Neural progenitor cell (in vitro differentiated cells): ENCODE results near the gene RBKS. TPM values are rescaled to one million over a fixed set of nuclear protein-coding genes. Genes with fewer than 3 reads are reported as not detected.

ENCODE experiments used
- DNase-seq: peaks from one replicate; pipeline ENCODE4 v3.0.0-alpha.2; 2016; ENCODE audit warnings: low spot score
- H2AFZ ChIP-seq: fragments of 200-600 bp; sonication (generic); replicated peaks from 2 replicates; pipeline ENCODE4 v1.6.1; 2016; ENCODE audit warnings: antibody characterized with exemption
- H3F3A ChIP-seq: fragments of 200-600 bp; sonication (generic); 2 replicates; pipeline ENCODE4 v1.6.1; 2016; ENCODE audit warnings: antibody characterized with exemption, low read depth
- H3K27ac ChIP-seq: fragments of 200-600 bp; sonication (generic); 2 replicates; pipeline ENCODE4 v1.5.1; 2016; ENCODE audit warnings: mild to moderate bottlenecking
- H3K27me3 ChIP-seq: fragments of 200-600 bp; sonication (generic); 2 replicates; pipeline ENCODE4 v1.6.1; 2016; ENCODE audit warnings: mild to moderate bottlenecking, moderate library complexity
- H3K36me3 ChIP-seq: fragments of 200-600 bp; sonication (generic); 2 replicates; pipeline ENCODE4 v1.5.1; 2016
- H3K4me1 ChIP-seq: fragments of 200-600 bp; sonication (generic); 2 replicates; pipeline ENCODE4 v1.6.1; 2016; ENCODE audit warnings: mixed run types
- H3K4me2 ChIP-seq: fragments of 200-600 bp; sonication (generic); 2 replicates; pipeline ENCODE4 v1.6.1; 2016
- H3K4me3 ChIP-seq: fragments of 200-600 bp; sonication (generic); 2 replicates; pipeline ENCODE4 v1.5.1; 2016
- H3K79me2 ChIP-seq: fragments of 200-600 bp; sonication (generic); 2 replicates; pipeline ENCODE4 v1.6.1; 2016; ENCODE audit warnings: low read depth
- H3K9ac ChIP-seq: fragments of 200-600 bp; sonication (generic); 2 replicates; pipeline ENCODE4 v1.6.1; 2016
- H3K9me3 ChIP-seq: fragments of 200-600 bp; sonication (generic); 2 replicates; pipeline ENCODE4 v1.5.1; 2016; ENCODE audit warnings: low read depth
- H4K20me1 ChIP-seq: fragments of 200-600 bp; sonication (generic); 2 replicates; pipeline ENCODE4 v1.6.1; 2016; ENCODE audit warnings: low read depth
- H3K27ac Mint-ChIP-seq: 3 replicates; pipeline ENCODE4 v1.8.0; 2021; ENCODE audit warnings: mixed read lengths
- H3K27me3 Mint-ChIP-seq: 2 replicates; pipeline ENCODE4 v1.8.0; 2022; ENCODE audit warnings: low read depth, mild to moderate bottlenecking, inconsistent platforms, moderate library complexity, mixed read lengths; ENCODE audit not compliant: insufficient read depth
- H3K36me3 Mint-ChIP-seq: 3 replicates; pipeline ENCODE4 v1.8.0; 2021; ENCODE audit warnings: mixed read lengths
- H3K4me1 Mint-ChIP-seq: 3 replicates; pipeline ENCODE4 v1.8.0; 2021; ENCODE audit warnings: mixed read lengths
- H3K4me3 Mint-ChIP-seq: 3 replicates; pipeline ENCODE4 v1.8.0; 2021; ENCODE audit warnings: mild to moderate bottlenecking, moderate library complexity, mixed read lengths
- H3K9me3 Mint-ChIP-seq: 3 replicates; pipeline ENCODE4 v1.8.0; 2020; ENCODE audit warnings: mixed read lengths
- CTCF ChIP-seq: fragments of 200-600 bp; sonication (generic); IDR thresholded peaks from 2 replicates; pipeline ENCODE4 v1.5.1; 2017; ENCODE audit warnings: antibody characterized with exemption, mild to moderate bottlenecking
- EZH2 ChIP-seq: fragments of 200-600 bp; sonication (generic); IDR thresholded peaks from 2 replicates; pipeline ENCODE4 v1.6.1; 2017; ENCODE audit warnings: antibody characterized with exemption, mild to moderate bottlenecking, moderate library complexity
- EZH2phosphoT487 ChIP-seq: fragments of 200-600 bp; sonication (generic); IDR thresholded peaks from 2 replicates; pipeline ENCODE4 v1.6.1; 2017; ENCODE audit warnings: antibody characterized with exemption
- total RNA-seq: library from RNA; depleted of rRNA; stranded (reverse); fragments of >200 nt; gene quantifications from 2 replicates; pipeline ENCODE4 v1.2.3, GENCODE V29; 2015; ENCODE audit warnings: low replicate concordance

Gene RBKS
- total RNA-seq, 1 donor from 2014 or later = 8.5 TPM

- Histone ChIP-seq H3K4me1 (no peaks in the 10 kb centered on the region), H3K9me3 (no peaks in the 10 kb centered on the region), H3K4me2 (no peak overlapping the region), H3K79me2 (no peaks in the 10 kb centered on the region), H3K27ac (no peak overlapping the region), H3K27me3 (no peaks in the 10 kb centered on the region), H3K36me3 (no peaks in the 10 kb centered on the region), H3K9ac (no peak overlapping the region), H4K20me1 (peaks cover 3% of the 10 kb centered on the region), H3F3A (no peaks in the 10 kb centered on the region), H3K4me3 (no peak overlapping the region), H2AFZ (no peak overlapping the region)
- Mint-ChIP-seq H3K4me1 (no peaks in the 10 kb centered on the region), H3K27me3 (no peaks in the 10 kb centered on the region), H3K4me3 (no peak overlapping the region), H3K9me3 (no peaks in the 10 kb centered on the region), H3K36me3 (peaks cover 2% of the 10 kb centered on the region), H3K27ac (no peak overlapping the region)
- no peak for DNase-seq
- TF ChIP-seq EZH2 = no peak
- TF ChIP-seq EZH2phosphoT487 = no peak
- TF ChIP-seq CTCF = no peak
Observed at GRCh38 chr2:27912512-27912911, 22.3 kb upstream of the RBKS start.

DNA sequence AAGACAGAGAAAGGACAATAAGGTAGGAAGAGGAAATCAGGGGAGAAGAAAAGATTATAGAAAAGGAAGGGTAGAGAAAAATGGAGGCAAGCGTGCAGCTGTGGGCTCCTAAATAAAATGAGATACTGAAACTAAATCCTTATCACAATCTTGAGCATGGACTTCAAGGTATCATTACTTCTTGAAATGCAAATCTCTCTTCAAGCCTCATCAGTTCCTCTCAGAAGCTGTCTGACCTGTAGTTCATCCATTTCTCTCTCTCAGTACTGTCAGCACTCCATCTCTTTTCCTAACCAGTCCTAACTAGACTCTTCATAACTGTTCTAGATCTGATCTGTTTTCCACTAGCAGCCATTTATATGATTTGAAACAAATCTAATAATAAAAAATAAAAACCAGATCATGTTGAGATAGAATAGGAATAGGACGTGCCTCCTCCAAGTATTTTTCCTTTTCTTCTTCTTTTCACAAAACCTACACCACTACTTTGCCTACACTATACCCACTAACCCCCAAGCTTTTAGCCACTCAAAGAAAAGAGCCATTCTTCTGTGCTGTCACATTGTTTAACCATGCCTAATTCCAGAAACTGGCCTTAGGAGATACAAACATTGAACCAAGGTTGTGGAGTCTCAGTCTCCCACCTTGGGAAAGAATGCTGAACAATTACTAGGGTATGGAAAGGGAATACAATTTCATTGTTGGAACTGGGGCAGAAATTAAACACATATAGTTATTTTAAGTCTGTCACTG, 21.4 kb upstream of the RBKS start:
- H3K4me1 ChIP-seq = no peaks in the 10 kb centered on the region
- no peak overlapping the region for H3K9ac ChIP-seq
- H3K79me2 ChIP-seq = no peaks in the 10 kb centered on the region
- no peak overlapping the region for H3K27ac ChIP-seq
- no peaks in the 10 kb centered on the region for H3K9me3 Mint-ChIP-seq
- TF ChIP-seq CTCF (no peak), EZH2 (no peak), EZH2phosphoT487 (no peak)
- DNase-seq = peak; percentile 6
- H3K27ac Mint-ChIP-seq = no peak overlapping the region
- H3K27me3 ChIP-seq = no peaks in the 10 kb centered on the region
- H2AFZ ChIP-seq = no peak overlapping the region
- no peaks in the 10 kb centered on the region for H3K9me3 ChIP-seq
- no peak overlapping the region for H3K4me2 ChIP-seq
- no peak overlapping the region for H3K4me3 Mint-ChIP-seq
- no peak overlapping the region for H3K4me3 ChIP-seq
- peaks cover 2% of the 10 kb centered on the region for H3K36me3 Mint-ChIP-seq
- no peaks in the 10 kb centered on the region for H3K36me3 ChIP-seq
- no peaks in the 10 kb centered on the region for H3K27me3 Mint-ChIP-seq
- no peaks in the 10 kb centered on the region for H3F3A ChIP-seq
- peaks cover 3% of the 10 kb centered on the region for H4K20me1 ChIP-seq
- H3K4me1 Mint-ChIP-seq = no peaks in the 10 kb centered on the region

GRCh38 chr2:27909901-27910300, 19.7 kb upstream of the RBKS start:
- no peaks in the 10 kb centered on the region for H3K4me1 ChIP-seq
- H3K79me2 ChIP-seq = no peaks in the 10 kb centered on the region
- peaks cover 3% of the 10 kb centered on the region for H4K20me1 ChIP-seq
- no peak overlapping the region for H3K4me3 ChIP-seq
- H3K9ac ChIP-seq = no peak overlapping the region
- no peaks in the 10 kb centered on the region for H3K9me3 ChIP-seq
- no peak overlapping the region for H3K4me2 ChIP-seq
- DNase-seq = no peak
- no peaks in the 10 kb centered on the region for H3F3A ChIP-seq
- Mint-ChIP-seq H3K4me3 (no peak overlapping the region), H3K27ac (no peak overlapping the region), H3K27me3 (no peaks in the 10 kb centered on the region), H3K4me1 (no peaks in the 10 kb centered on the region), H3K9me3 (no peaks in the 10 kb centered on the region), H3K36me3 (peaks cover 2% of the 10 kb centered on the region)
- H2AFZ ChIP-seq = no peak overlapping the region
- no peaks in the 10 kb centered on the region for H3K27me3 ChIP-seq
- H3K27ac ChIP-seq = no peak overlapping the region
- TF ChIP-seq CTCF = no peak
- no peak for TF ChIP-seq EZH2
- no peak for TF ChIP-seq EZH2phosphoT487
- no peaks in the 10 kb centered on the region for H3K36me3 ChIP-seq
